ENCODE data around the gene KANTR.

DNA sequence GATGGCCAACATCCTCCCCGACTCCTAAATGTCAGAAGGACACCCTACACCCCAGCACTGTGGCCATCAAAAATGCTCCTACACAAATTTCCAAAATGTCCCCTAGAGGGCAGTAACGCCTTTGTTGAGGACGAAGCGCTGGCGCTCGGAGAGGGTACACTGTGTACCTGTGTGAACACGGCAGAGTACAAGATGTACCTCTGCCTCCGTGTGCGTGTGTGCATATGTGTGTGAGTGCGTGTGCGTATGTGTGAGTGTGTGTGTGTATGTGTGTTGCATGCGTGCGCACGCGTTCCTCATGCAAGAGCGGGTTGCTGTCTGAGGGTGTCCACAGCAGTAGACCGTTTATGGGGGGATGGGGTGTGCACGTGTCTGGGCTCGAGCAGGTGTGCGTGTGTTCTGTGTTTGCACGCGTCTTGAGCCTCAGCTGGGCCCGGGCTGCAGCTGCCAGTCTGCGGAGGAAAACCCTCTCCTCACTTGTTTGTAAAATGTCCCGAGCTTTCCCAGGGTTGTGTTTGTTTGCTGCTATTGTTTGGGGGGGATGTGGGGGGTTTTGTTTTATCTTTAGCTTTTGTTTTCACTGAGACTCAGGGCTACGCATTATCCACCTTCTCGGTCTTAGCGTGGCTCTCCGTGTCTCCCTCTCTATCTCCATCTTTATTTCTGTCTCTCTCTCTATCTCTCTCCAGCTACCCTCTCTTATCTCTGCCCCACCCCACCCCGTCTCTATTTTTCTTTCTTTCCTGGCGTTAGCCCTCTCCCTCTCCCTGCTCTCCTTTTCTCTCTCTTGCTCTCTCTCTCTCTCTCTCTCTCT, 22.1 kb upstream of the KANTR start:
- no peak for TF ChIP-seq POLR2A (IDR thresholded peaks at IDR 0.05; ENCODE audit: low read depth, low read length)
- TF ChIP-seq CTCF (IDR thresholded peaks at IDR 0.05; ENCODE audit: extremely low read depth in 1 of 2, insufficient read depth in 1 of 2, low read depth in 1 of 2, low read length in 2 of 2), result peak; percentile 42 to 44
- TF ChIP-seq JUN (IDR thresholded peaks at IDR 0.05; ENCODE audit: borderline replicate concordance, insufficient read depth, insufficient read length, low read depth), result no peak
- TF ChIP-seq EZH2 (IDR thresholded peaks at IDR 0.05; ENCODE audit: borderline replicate concordance, low read depth, low read length, severe bottlenecking), result no peak
- TF ChIP-seq, protein P1, sequence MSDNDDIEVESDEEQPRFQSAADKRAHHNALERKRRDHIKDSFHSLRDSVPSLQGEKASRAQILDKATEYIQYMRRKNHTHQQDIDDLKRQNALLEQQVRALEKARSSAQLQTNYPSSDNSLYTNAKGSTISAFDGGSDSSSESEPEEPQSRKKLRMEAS (IDR thresholded peaks at IDR 0.05; ENCODE audit: insufficient read depth, insufficient read length), result no peak
- TF ChIP-seq POLR2AphosphoS5 (IDR thresholded peaks at IDR 0.05; ENCODE audit: insufficient read depth, low read depth, low read length), result no peak
- TF ChIP-seq MYC (IDR thresholded peaks at IDR 0.05; ENCODE audit: low read depth, low read length), result no peak
